Parathyroid adenoma (tissue), 2 donors: ENCODE results near the gene SPDEF.

Experiments used
- H2AFZ ChIP-seq: fragments of 300-600 bp; sonication (generic); one replicate; pipeline ENCODE4 v1.7.0; 2017; ENCODE audit warnings: antibody characterized with exemption, mild to moderate bottlenecking
- H3K27ac ChIP-seq: fragments of 300-600 bp; sonication (generic); one replicate; pipeline ENCODE4 v1.7.0; 2017
- H3K27me3 ChIP-seq: fragments of 300-600 bp; sonication (generic); one replicate; pipeline ENCODE4 v1.7.0; 2017; ENCODE audit warnings: low read length; ENCODE audit not compliant: control insufficient read depth, insufficient read depth
- H3K36me3 ChIP-seq: fragments of 300-600 bp; sonication (generic); one replicate; pipeline ENCODE4 v1.7.0; 2017; ENCODE audit warnings: low read length; ENCODE audit not compliant: control insufficient read depth, insufficient read depth
- H3K4me1 ChIP-seq: fragments of 300-600 bp; sonication (generic); one replicate; pipeline ENCODE4 v1.7.0; 2017; ENCODE audit warnings: control low read depth
- H3K4me2 ChIP-seq: fragments of 300-600 bp; sonication (generic); one replicate; pipeline ENCODE4 v1.7.0; 2017; ENCODE audit warnings: low read length
- H3K4me3 ChIP-seq: fragments of 300-600 bp; sonication (generic); one replicate; pipeline ENCODE4 v1.7.0; 2017; ENCODE audit warnings: low read depth, low read length
- H3K79me2 ChIP-seq: fragments of 300-600 bp; sonication (generic); one replicate; pipeline ENCODE4 v1.7.0; 2017; ENCODE audit warnings: control low read depth
- H3K9ac ChIP-seq: fragments of 300-600 bp; sonication (generic); one replicate; pipeline ENCODE4 v1.7.0; 2017; ENCODE audit warnings: mild to moderate bottlenecking
- H3K9me3 ChIP-seq: fragments of 300-600 bp; sonication (generic); one replicate; pipeline ENCODE4 v1.7.0; 2017; ENCODE audit warnings: low read length; ENCODE audit not compliant: control insufficient read depth
- TF ChIP-seq, protein P1 (sequence below): fragments of 300-600 bp; sonication (generic); IDR thresholded peaks from one replicate; pipeline ENCODE4 v1.7.0; 2017; ENCODE audit warnings: antibody characterized with exemption, mild to moderate bottlenecking
- donor health status: primary hyperparathyroidism.

The SPDEF gene

DNA sequence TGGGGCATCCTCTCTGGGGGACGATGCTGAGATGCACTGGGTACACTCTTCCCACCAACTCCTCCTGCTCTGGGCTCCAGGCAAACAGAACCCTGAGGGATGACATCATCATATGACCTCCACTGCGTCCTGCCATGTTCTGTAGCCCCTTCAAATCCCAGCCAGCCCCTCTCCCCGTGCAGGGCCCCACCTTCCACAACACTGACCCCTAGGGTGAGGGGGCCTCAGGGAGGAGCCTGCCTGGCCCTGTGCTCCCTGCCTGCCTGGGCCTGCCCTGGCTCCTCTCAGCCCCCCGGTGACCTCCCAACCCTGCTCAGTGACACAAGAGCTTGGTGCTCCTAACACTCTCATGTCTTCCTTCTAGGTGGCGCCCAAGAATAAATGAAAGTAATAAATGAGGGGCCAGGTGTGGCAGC, 9.6 kb upstream of the SPDEF start:
- H3K4me2 ChIP-seq = no peak overlapping the region
- TF ChIP-seq, protein P1, sequence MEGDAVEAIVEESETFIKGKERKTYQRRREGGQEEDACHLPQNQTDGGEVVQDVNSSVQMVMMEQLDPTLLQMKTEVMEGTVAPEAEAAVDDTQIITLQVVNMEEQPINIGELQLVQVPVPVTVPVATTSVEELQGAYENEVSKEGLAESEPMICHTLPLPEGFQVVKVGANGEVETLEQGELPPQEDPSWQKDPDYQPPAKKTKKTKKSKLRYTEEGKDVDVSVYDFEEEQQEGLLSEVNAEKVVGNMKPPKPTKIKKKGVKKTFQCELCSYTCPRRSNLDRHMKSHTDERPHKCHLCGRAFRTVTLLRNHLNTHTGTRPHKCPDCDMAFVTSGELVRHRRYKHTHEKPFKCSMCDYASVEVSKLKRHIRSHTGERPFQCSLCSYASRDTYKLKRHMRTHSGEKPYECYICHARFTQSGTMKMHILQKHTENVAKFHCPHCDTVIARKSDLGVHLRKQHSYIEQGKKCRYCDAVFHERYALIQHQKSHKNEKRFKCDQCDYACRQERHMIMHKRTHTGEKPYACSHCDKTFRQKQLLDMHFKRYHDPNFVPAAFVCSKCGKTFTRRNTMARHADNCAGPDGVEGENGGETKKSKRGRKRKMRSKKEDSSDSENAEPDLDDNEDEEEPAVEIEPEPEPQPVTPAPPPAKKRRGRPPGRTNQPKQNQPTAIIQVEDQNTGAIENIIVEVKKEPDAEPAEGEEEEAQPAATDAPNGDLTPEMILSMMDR = no peak

DNA sequence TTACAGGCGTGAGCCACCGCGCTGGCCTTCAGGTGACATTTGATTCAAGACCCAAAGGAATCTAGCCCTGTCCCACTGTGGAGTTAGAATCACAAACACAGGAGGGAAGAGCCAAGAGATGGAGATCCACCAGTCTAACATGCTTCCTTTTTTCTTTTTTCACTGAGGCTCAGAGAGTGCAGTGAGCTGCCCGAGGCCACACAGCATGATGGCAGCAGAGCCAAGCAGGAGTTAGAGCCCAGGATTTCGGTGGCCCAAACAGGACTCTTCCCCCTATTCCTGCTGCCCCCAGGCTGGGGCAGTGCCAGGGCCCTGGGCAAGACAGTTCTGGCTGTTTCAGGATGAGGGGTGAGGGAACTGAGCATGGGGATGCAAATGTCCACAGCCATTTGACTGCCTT, 8.1 kb upstream of the SPDEF start:
- Histone ChIP-seq H3K9ac (no peak overlapping the region), H3K27me3 (no peaks in the 10 kb centered on the region), H3K9me3 (no peaks in the 10 kb centered on the region), H3K27ac (no peak overlapping the region), H3K4me2 (no peak overlapping the region), H3K36me3 (no peaks in the 10 kb centered on the region), H3K4me1 (no peaks in the 10 kb centered on the region), H2AFZ (no peak overlapping the region), H3K79me2 (no peaks in the 10 kb centered on the region), H3K4me3 (no peak overlapping the region)
- TF ChIP-seq, protein P1 = no peak

More for the DNA sequence above, 9.6 kb upstream of the SPDEF start:
- Histone ChIP-seq H3K9me3 (no peaks in the 10 kb centered on the region), H3K36me3 (no peaks in the 10 kb centered on the region), H3K4me3 (no peak overlapping the region), H3K9ac (no peak overlapping the region), H3K4me1 (no peaks in the 10 kb centered on the region), H3K79me2 (no peaks in the 10 kb centered on the region), H3K27ac (no peak overlapping the region), H2AFZ (no peak overlapping the region), H3K27me3 (no peaks in the 10 kb centered on the region)

DNA sequence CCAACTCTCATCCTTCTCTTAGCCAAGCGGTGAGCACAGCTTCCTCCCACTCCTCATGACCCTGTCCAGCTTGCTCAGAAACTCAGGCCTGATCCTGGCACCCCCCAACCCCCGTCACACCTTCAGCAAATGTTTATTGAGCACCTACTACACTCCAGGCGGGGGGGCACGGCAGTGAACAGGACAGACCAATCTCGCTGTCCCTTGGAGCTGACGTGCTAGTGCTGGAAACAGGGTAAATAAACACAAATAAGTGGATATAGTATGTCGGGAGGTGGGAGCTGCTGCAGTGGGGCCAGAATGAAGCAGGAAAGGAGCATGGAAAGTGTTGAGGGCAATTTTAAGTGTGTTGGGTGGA, 7.4 kb upstream of the SPDEF start:
- H3K4me3 ChIP-seq = no peak overlapping the region
- H3K27ac ChIP-seq = no peak overlapping the region
- H3K27me3 ChIP-seq = no peaks in the 10 kb centered on the region

GRCh38 chr6:34562861-34563512, 6.9 kb upstream of the SPDEF start:
- Histone ChIP-seq H2AFZ (no peak overlapping the region), H3K27me3 (no peaks in the 10 kb centered on the region), H3K9me3 (no peaks in the 10 kb centered on the region), H3K4me3 (no peak overlapping the region), H3K79me2 (no peaks in the 10 kb centered on the region), H3K4me1 (no peaks in the 10 kb centered on the region), H3K9ac (no peak overlapping the region), H3K36me3 (no peaks in the 10 kb centered on the region), H3K27ac (no peak overlapping the region), H3K4me2 (no peak overlapping the region)
- TF ChIP-seq, protein P1 = no peak

More for the DNA sequence above, 7.4 kb upstream of the SPDEF start:
- Histone ChIP-seq H3K9me3 (no peaks in the 10 kb centered on the region), H3K36me3 (no peaks in the 10 kb centered on the region), H3K79me2 (no peaks in the 10 kb centered on the region), H3K4me1 (no peaks in the 10 kb centered on the region), H3K4me2 (no peak overlapping the region), H3K9ac (no peak overlapping the region), H2AFZ (no peak overlapping the region)
- TF ChIP-seq, protein P1 = no peak

DNA sequence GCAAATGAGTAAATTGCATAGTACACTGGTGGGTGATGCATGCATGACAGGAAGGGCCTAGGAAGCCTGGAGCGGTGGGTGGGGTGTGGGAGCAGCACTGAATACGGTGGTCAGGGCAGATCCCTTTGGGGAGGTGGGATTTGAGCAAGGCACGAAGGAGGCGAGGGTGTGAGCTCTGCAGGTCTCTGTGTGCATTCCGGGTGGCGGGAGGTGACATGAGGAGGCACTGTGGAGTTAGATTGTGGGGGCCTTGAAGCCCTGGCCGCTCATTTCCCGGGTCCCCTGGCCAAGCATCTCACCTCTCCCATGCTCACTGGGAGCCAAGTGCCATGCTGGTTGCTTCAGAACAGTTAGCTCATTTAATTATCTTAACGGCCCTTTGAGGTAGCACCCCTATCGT, 6.2 kb upstream of the SPDEF start:
- no peak overlapping the region for H3K4me2 ChIP-seq
- no peaks in the 10 kb centered on the region for H3K27me3 ChIP-seq
- H3K36me3 ChIP-seq = no peaks in the 10 kb centered on the region
- H3K9ac ChIP-seq = no peak overlapping the region
- no peak overlapping the region for H3K4me3 ChIP-seq
- H3K79me2 ChIP-seq = no peaks in the 10 kb centered on the region
- TF ChIP-seq, protein P1 = no peak
- no peaks in the 10 kb centered on the region for H3K9me3 ChIP-seq
- no peaks in the 10 kb centered on the region for H3K4me1 ChIP-seq
- H2AFZ ChIP-seq = no peak overlapping the region
- H3K27ac ChIP-seq = no peak overlapping the region
